Limb (tissue), 2 donors: ENCODE results near the gene CTSA.
A peak's percentile ranks its signal among the peaks of the same experiment; 100 is the strongest.

ENCODE experiments used
- DNase-seq, 2 donors: peaks; one replicate each; pipeline ENCODE4 v3.0.0-alpha.2; 2016; ENCODE audit errors: extremely low spot score in 2 of 2

The CTSA gene

GRCh38 chr20:45890985-45891983, at the start of gene CTSA, which contains the start of gene NEURL2:
CTSA (plus strand) TSS chr20:45891335; CDS start chr20:45891569, 234 bp downstream.
NEURL2 (minus strand) TSS chr20:45891208; CDS start chr20:45890991, 217 bp downstream.
- peak; percentile 84 to 93 for DNase-seq

GRCh38 chr20:45841407-45842129, 49.6 kb upstream of the CTSA start:
- DNase-seq, result no peak

GRCh38 chr20:45842169-45842812, 48.8 kb upstream of the CTSA start:
- DNase-seq, result no peak

GRCh38 chr20:45843506-45843905, 47.6 kb upstream of the CTSA start:
- no peak for DNase-seq

- no peak for DNase-seq
Measured at GRCh38 chr20:45845452-45845851, 45.7 kb upstream of the CTSA start.

GRCh38 chr20:45848421-45848820, 42.7 kb upstream of the CTSA start:
- DNase-seq, result no peak

- no peak for DNase-seq
Measured at GRCh38 chr20:45848969-45849582, 42.1 kb upstream of the CTSA start.

- DNase-seq, result no peak
Measured at GRCh38 chr20:45850238-45850637, 40.9 kb upstream of the CTSA start.

GRCh38 chr20:45850926-45851325, 40.2 kb upstream of the CTSA start:
- DNase-seq, result no peak

GRCh38 chr20:45851501-45851900, 39.6 kb upstream of the CTSA start:
- DNase-seq, result no peak

GRCh38 chr20:45852326-45852725, 38.8 kb upstream of the CTSA start:
- no peak for DNase-seq

- DNase-seq, result no peak
Measured at GRCh38 chr20:45853484-45853883, 37.7 kb upstream of the CTSA start.

- peak; percentile 94 to 99 for DNase-seq
Measured at GRCh38 chr20:45857114-45857881, 33.8 kb upstream of the CTSA start, which contains the start of the genes ACOT8 and ZSWIM3. ACOT8 (minus strand) TSS chr20:45857392; CDS start chr20:45857315, 77 bp downstream. ZSWIM3 (plus strand) TSS chr20:45857614; CDS start chr20:45857826, 212 bp downstream.

GRCh38 chr20:45857882-45858216, 33.3 kb upstream of the CTSA start:
- DNase-seq, result no peak

- no peak for DNase-seq
Measured at GRCh38 chr20:45859916-45860315, 31.2 kb upstream of the CTSA start.

- no peak for DNase-seq
Measured at GRCh38 chr20:45860560-45861220, 30.4 kb upstream of the CTSA start.

- no peak for DNase-seq
Measured at GRCh38 chr20:45861221-45862075, 29.7 kb upstream of the CTSA start.

GRCh38 chr20:45863543-45864470, 27.3 kb upstream of the CTSA start:
- no peak for DNase-seq
